HepG2 (cell line): ENCODE results near the gene ATP5F1E. TPM values are rescaled to one million over a fixed set of nuclear protein-coding genes. Genes with fewer than 3 reads are reported as not detected.

ENCODE experiments used
- GLI4 ChIP-seq: sonication (generic); formaldehyde crosslinking; IDR thresholded peaks from 2 replicates; pipeline ENCODE4 v1.5.1; 2020; ENCODE audit warnings: missing genetic modification reagents, mild to moderate bottlenecking, moderate library complexity, borderline replicate concordance
- IRF9 ChIP-seq: sonication (generic); formaldehyde crosslinking; IDR thresholded peaks from 2 replicates; pipeline ENCODE4 v1.8.0; 2022; ENCODE audit warnings: missing genetic modification reagents, mild to moderate bottlenecking, borderline replicate concordance
- KAT2B ChIP-seq: fragments of 150-350 bp; IDR thresholded peaks from 2 replicates; pipeline ENCODE4 v1.6.1; 2014; ENCODE audit warnings: low read depth, low read length, borderline replicate concordance
- KIAA2018 ChIP-seq: sonication (generic); formaldehyde crosslinking; IDR thresholded peaks from 2 replicates; pipeline ENCODE4 v1.5.0; 2020; ENCODE audit warnings: mild to moderate bottlenecking, missing genetic modification reagents, borderline replicate concordance
- LBX2 ChIP-seq: sonication (generic); formaldehyde crosslinking; IDR thresholded peaks from 2 replicates; pipeline ENCODE4 v1.5.0; 2020; ENCODE audit warnings: missing genetic modification reagents, mild to moderate bottlenecking, borderline replicate concordance
- TOE1 ChIP-seq: sonication (generic); formaldehyde crosslinking; IDR thresholded peaks from 2 replicates; pipeline ENCODE4 v1.4.0; 2020; ENCODE audit warnings: mild to moderate bottlenecking, missing genetic modification reagents
- ZBTB3 ChIP-seq: sonication (generic); formaldehyde crosslinking; IDR thresholded peaks from 2 replicates; pipeline ENCODE4 v1.4.0; 2020; ENCODE audit warnings: low read depth, mild to moderate bottlenecking, moderate library complexity, missing genetic modification reagents, borderline replicate concordance
- ZBTB34 ChIP-seq: sonication (generic); formaldehyde crosslinking; IDR thresholded peaks from 2 replicates; pipeline ENCODE4 v1.8.0; 2022; ENCODE audit warnings: mild to moderate bottlenecking, missing genetic modification reagents
- ZFP36 ChIP-seq: fragments of 150-350 bp; IDR thresholded peaks from 2 replicates; pipeline ENCODE4 v1.6.1; 2018; ENCODE audit warnings: borderline replicate concordance, low read length, low read depth; ENCODE audit not compliant: partially characterized antibody
- ZKSCAN8 ChIP-seq: IDR thresholded peaks from 2 replicates; pipeline ENCODE4 v1.6.1; 2016; ENCODE audit warnings: borderline replicate concordance, missing genetic modification reagents, missing compliant biosample characterization
- ZNF138 ChIP-seq: sonication (generic); formaldehyde crosslinking; IDR thresholded peaks from 2 replicates; pipeline ENCODE4 v1.5.0; 2020; ENCODE audit warnings: mild to moderate bottlenecking, low read depth, missing genetic modification reagents
- ZNF383 ChIP-seq: sonication (generic); formaldehyde crosslinking; IDR thresholded peaks from 2 replicates; pipeline ENCODE4 v1.4.0; 2020; ENCODE audit warnings: missing genetic modification reagents, mild to moderate bottlenecking, borderline replicate concordance
- ZNF510 ChIP-seq: sonication (generic); formaldehyde crosslinking; IDR thresholded peaks from 2 replicates; pipeline ENCODE4 v1.4.0; 2020; ENCODE audit warnings: low read depth, mild to moderate bottlenecking, missing genetic modification reagents
- ZNF550 ChIP-seq: sonication (generic); formaldehyde crosslinking; IDR thresholded peaks from 2 replicates; pipeline ENCODE4 v1.4.0; 2020; ENCODE audit warnings: mild to moderate bottlenecking, missing genetic modification reagents, borderline replicate concordance
- ZNF567 ChIP-seq: sonication (generic); formaldehyde crosslinking; IDR thresholded peaks from 2 replicates; pipeline ENCODE4 v1.8.1; 2023; ENCODE audit warnings: mild to moderate bottlenecking, missing genetic modification reagents, borderline replicate concordance
- ZNF781 ChIP-seq: sonication (generic); formaldehyde crosslinking; IDR thresholded peaks from 2 replicates; pipeline ENCODE4 v1.5.1; 2020; ENCODE audit warnings: borderline replicate concordance, mild to moderate bottlenecking, missing genetic modification reagents; ENCODE audit errors: not compliant biosample characterization
- ZZZ3 ChIP-seq: sonication (generic); formaldehyde crosslinking; IDR thresholded peaks from 2 replicates; pipeline ENCODE4 v1.4.0; 2020; ENCODE audit warnings: missing genetic modification reagents, mild to moderate bottlenecking, borderline replicate concordance
- polyA plus RNA-seq, 8 experiments: library from polyadenylated mRNA; depleted of rRNA in 3 of 8; stranded (reverse) in 7 of 8; unstranded in 1 of 8; fragments of >200 nt; fragmentation: Illumina TruSeq in 4 of 8; extraction: Trizol in 4 of 8; gene quantifications; 2 replicates each; pipeline versions ENCODE4 v1.2.1 to v1.2.3, GENCODE V29; 2011 to 2016; ENCODE audit warnings: low read depth in 4 of 8, missing spikeins in 1 of 8, mixed read lengths in 1 of 8; ENCODE audit not compliant: insufficient read depth in 1 of 8
- total RNA-seq, 5 experiments: library from RNA; depleted of rRNA; stranded (reverse); fragments of >200 nt; fragmentation: Illumina TruSeq; extraction: Trizol; gene quantifications; 2 replicates each; pipeline ENCODE4 v1.2.3, GENCODE V29; 2016; ENCODE audit warnings: low read depth in 1 of 5

ATP5F1E gene
- total and polyA plus RNA-seq, 2 of the 13 experiments (the other 11 are each of a cell fraction or from before 2014, with no cell fraction given) = 121 to 134 TPM

GRCh38 chr20:59010321-59010994 lies 21.7 kb downstream of the ATP5F1E start (continued):
- TF ChIP-seq KIAA2018 (CRISPR knock-in tag) (no peak), ZKSCAN8 (CRISPR knock-in tag) (no peak; the same call in 1 of the 2 replicates), TOE1 (no peak), ZBTB3 (CRISPR knock-in tag) (no peak), ZFP36 (no peak), ZNF567 (CRISPR knock-in tag) (no peak), GLI4 (CRISPR knock-in tag) (no peak), ZNF550 (CRISPR knock-in tag) (no peak), ZZZ3 (no peak), KAT2B (no peak), ZNF781 (no peak), LBX2 (CRISPR knock-in tag) (no peak), ZBTB34 (CRISPR knock-in tag) (no peak), ZNF383 (CRISPR knock-in tag) (0 out of 2 replicates have a peak, but pooled peaks have one; percentile 47), IRF9 (CRISPR knock-in tag) (no peak), ZNF138 (CRISPR knock-in tag) (no peak), ZNF510 (no peak)
